Activated naive CD4-positive, alpha-beta T cell (primary cell): ENCODE results near the gene RFTN2.

Source experiments
- DNase-seq, 4 experiments: peaks; one replicate each; lab custom pipeline; 2025; lab: John Stamatoyannopoulos, UW

Gene RFTN2

GRCh38 chr2:197547163-197547900 is 128.1 kb downstream of the RFTN2 start:
- no peak for DNase-seq

GRCh38 chr2:197543206-197543605 is 132.2 kb downstream of the RFTN2 start:
- DNase-seq, result no peak

- DNase-seq, result no peak
These were observed 135.7 kb downstream of the RFTN2 start for GRCh38 chr2:197539734-197540133.

- no peak for DNase-seq
These were observed 137.0 kb downstream of the RFTN2 start for GRCh38 chr2:197538412-197538811.
